Measurements from ENCODE around the gene SKIC3.

Gene SKIC3

DNA sequence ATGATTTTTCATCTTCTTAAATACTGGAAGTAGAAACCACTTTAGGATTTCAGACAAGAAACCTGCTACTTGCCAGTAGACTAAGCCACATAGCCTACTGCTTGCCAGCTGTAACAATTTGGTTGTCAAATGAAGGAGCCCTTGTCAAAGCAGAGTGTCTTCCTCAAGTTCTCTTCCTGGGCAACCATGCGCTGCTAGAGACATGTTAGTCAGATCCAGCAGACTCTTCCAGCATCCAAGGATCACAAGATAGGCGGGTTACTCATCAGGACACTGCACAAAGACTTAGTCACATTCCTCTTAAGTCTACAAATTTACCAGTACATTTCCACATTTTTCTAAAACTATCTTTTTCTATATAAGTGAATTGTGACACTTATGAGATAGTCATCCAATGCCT is 24.4 kb downstream of the SKIC3 start:
- DNase-seq = no peak

DNA sequence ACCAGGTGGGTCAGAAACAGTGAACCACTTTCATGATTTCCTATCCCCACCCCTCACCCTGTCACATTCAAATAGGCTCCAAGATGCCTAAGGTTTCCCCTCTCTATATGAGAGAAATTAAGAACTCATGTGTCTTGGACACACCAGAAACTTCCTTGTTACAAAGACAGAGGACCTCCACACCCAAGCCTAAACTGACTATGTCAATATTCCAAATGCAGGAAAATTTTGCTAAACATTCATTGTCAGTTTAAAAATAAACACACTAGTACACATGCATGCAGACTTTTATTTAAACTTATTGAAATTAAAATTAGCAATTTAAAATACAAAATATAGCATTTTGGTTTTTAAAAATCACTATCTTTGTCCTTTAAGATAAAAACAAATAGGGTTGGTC is 26.2 kb downstream of the SKIC3 start:
- no peak for DNase-seq

DNA sequence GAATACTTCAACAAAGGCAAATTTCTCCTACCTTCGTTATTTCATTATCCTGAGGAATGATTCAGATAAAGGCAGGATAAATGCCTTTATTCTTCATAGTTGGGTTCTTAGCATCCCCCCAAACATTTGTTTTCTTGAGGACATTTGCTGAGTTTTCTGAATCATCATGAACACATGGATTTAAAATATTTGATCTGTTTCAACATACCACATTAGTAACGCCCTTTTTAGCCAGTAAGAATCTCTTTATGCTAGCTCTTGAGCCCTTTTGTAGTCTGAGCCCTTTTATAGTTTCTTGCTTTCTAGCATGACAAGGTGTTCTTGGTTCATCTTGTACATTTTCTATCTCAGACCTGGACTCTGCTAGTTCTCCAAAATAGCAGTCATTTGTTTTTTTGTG is 27.9 kb downstream of the SKIC3 start:
- DNase-seq = no peak

DNA sequence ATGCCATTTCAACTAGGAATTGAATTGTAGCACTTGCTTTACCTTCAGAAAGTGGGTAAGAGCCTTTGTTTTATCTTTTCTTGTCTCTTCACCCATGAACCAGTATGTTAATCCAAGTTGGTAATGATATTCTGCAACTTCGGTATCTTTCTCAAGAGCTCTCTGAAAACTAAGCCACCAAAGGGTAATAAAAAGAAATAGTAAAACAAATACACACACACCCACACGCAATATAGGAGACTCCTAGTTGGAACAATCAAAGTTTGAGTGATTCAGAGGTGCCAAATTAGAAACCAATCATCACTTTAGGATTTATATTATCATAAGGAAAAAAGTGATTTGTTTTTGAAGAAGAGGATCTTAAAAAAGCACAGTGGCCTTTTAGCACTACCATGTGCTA is 30.4 kb downstream of the SKIC3 start:
- no peak for DNase-seq

DNA sequence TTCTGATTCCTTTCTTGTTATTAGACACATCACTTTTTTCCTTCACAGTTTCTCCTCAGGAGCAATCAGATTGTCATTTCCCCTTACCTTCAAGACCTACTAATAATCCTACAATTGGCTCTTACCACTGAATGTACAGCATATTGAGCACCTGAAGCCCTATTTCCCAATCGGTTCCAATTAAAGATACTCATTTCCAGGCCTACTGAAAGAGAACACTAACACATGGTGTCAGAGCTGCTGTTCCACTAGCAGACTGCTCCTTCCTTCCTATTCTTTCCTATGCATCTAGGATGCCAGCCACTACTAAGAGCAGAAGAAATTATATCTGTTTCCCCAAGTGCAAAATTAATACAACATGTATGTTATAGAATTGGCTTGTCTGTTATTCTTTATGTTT is 34.6 kb downstream of the SKIC3 start:
- DNase-seq = no peak

DNA sequence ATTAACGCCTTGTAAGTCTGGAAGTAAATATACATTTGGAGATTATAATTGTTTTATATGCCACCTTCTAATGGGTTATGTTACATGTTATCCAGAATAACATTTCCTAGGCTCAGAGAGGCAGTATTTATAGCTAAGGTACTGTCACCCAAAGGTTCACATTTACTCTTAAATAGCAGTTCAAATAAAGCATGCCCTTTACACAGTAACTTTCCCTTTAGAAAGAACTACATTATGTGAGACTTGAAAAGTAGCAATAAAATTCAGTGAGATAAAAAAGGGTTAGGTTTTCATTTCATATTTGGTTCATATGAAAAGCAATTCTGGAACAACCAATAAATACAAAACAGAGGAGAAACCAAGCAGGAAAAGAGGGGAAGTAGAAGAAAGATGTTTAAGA is 35.1 kb downstream of the SKIC3 start:
- no peak for DNase-seq

DNA sequence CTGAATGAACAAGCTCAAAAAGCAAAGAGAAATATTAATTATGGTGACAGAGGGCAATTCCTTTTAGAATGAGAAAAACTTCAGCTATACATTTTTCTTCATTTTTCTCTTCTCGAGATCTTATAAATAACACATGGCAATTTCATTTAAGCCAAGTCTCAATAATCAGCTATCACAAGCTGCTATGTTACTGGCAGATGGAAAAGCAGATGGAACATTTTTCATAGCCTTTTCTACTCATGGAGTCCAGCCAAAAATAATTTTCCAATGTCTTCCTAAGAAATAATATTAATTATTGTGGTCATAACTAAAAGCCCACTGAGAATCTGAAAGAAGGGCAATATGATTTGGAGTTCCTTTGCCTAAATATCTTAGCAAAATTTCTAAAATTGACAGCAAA is 35.6 kb downstream of the SKIC3 start:
- DNase-seq = no peak

DNA sequence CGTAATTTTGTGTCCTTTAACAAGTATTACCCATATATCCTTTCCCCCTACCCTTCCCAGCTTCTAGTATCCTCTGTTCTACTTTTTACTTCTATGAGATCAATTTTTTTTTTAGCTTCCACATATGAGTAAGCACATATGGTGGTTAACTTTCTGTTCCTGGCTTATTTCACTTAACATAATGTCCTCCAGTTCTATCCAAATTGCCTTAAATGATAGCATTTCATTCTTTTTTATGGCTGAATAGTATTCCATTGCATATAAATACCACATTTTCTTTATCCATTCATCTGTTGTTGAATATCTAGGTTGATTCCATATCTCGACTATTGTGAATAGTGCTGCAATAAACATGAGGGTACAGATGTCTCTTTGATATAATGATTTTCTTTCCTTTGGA is 36.4 kb downstream of the SKIC3 start:
- no peak for DNase-seq

DNA sequence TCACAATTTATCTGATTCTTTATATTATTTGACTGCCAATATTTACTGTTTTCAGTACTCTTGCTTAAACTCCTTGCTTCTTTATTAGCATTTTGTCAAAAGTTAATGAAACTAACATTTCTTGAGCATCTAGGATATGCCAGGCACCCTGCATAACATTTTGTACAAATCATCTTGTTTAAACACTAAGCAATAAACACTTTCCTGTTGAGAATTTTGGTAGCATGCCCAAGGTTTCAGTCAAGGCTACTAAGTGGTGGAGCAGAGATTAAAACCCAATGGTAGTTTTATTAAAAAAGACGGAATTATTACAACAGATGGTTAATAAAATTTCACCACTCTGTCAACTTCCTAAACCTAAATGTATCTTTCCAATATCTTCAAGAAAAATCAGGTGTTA is 43.2 kb downstream of the SKIC3 start:
- no peak for DNase-seq

DNA sequence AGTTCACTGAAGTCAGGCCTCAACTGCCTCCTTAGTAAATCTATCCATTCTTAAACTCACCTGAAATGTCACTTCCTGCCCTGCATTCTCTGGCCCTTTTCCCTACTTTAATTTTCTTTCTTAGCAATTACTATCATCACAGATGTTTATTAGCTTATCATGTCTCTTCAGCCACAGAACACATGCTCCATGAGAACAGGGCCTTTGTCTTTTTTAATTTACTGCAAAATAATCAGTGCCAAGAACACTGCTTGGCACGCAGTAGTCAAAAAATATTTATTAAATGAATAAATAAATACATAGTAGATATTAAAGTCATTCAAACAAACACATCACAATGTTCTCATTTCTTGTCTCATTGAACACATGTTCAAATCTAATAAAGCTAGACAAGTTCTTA is 46.2 kb downstream of the SKIC3 start:
- no peak for DNase-seq

All from CD4-positive, alpha-beta T cell treated with Interleukin-4 for 4 hours (primary cell).